Measurements from ENCODE around the gene CD84.
"Not testable (repeated sequence)": the region's sequence is repeated elsewhere in the genome, so short reads cannot be mapped to it uniquely, and the experiment has no call there.

Gene CD84

GRCh38 chr1:160576390-160576789, 2.9 kb downstream of the CD84 start:
- H3K4me3 Mint-ChIP-seq, result peak overlapping the region; percentile 90
- peak overlapping the region; percentile 93 for H3K27ac Mint-ChIP-seq
- peaks cover 46% of the 10 kb centered on the region for H3K36me3 Mint-ChIP-seq (ENCODE audit: low read depth)
- peak; percentile 63 for DNase-seq (ENCODE audit: low spot score)
- H3K9me3 Mint-ChIP-seq, result no peaks in the 10 kb centered on the region
- H3K27me3 Mint-ChIP-seq (ENCODE audit: low read depth), result no peaks in the 10 kb centered on the region
- H3K4me1 Mint-ChIP-seq (ENCODE audit: low read depth), result peaks cover 76% of the 10 kb centered on the region

DNA sequence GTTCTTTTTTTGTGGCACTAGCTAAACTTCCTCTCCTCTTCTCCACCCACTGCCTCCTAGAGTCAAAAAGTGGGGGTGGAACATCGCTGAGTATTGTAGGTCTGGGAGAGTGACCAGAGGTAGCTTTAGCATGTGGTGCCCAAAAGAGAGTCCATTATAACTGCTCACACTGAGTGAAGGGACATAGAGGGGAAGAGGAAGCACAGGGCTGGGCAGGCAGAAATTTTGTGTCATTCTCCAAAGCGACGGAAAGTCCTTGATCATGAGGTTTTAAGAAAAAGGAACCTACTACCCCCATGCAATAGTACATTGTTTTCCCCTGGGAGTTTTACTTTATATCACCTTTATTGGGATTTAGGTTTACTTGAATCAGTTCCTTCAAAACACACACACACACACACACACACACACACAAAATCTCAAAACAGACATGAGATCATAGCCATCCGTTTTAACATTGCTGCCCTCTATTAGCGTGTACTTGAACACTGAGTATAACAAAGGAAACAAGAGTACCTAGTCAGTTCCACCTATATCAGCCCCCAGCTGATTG, 4.1 kb downstream of the CD84 start:
- peak overlapping the region; percentile 90 for H3K4me3 Mint-ChIP-seq
- H3K9me3 Mint-ChIP-seq, result peaks cover 3% of the 10 kb centered on the region
- no peak for DNase-seq (ENCODE audit: low spot score)
- no peaks in the 10 kb centered on the region for H3K27me3 Mint-ChIP-seq (ENCODE audit: low read depth)
- peaks cover 53% of the 10 kb centered on the region for H3K36me3 Mint-ChIP-seq (ENCODE audit: low read depth)
- peaks cover 76% of the 10 kb centered on the region for H3K4me1 Mint-ChIP-seq (ENCODE audit: low read depth)
- H3K27ac Mint-ChIP-seq, result peak overlapping the region; percentile 93

DNA sequence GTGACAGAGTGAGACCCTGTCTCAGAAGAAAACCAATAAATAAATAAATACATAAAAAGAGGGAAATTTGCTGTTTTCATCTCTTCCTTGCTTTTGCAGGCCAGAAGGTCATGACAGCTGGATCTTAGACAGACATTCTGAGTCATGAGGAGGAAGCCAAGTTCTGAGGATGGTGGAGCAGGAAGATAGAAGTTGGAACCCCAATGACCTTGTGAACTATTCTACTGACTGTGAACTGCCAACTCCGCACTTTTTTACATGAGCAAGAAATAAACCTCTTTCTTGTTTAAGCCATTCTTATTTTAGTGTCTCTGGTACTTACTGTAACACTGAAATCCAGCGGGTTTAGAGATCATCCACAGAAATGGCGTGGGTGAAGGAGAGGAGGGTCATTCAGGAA, 8.5 kb downstream of the CD84 start:
- peaks cover 6% of the 10 kb centered on the region for H3K9me3 Mint-ChIP-seq
- H3K27ac Mint-ChIP-seq, result peak overlapping the region; percentile 51
- peaks cover 61% of the 10 kb centered on the region for H3K36me3 Mint-ChIP-seq (ENCODE audit: low read depth)
- H3K4me1 Mint-ChIP-seq (ENCODE audit: low read depth), result peaks cover 82% of the 10 kb centered on the region
- no peaks in the 10 kb centered on the region for H3K27me3 Mint-ChIP-seq (ENCODE audit: low read depth)
- no peak for DNase-seq (ENCODE audit: low spot score)
- H3K4me3 Mint-ChIP-seq, result no peak overlapping the region

DNA sequence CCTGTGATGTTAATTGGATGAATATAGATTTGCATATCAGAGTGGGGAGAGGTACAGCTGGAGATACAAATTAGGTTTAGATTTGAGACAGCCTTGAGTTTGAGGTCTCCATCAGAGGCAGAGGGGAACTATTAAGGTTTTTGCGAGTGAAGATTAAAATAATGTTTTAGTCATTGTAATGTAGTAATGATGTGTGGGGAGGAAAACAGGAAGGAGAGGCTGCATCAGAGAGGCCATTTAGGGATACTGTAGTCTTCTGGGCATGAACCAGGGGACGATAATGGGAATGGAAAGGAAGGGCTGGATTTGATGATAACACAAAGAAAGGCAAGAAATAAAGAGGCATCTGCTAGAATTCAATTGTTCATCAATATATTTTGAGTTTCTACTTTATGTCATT, 9.5 kb downstream of the CD84 start:
- Mint-ChIP-seq H3K27ac (peak overlapping the region; percentile 97), H3K36me3 (ENCODE audit: low read depth) (peaks cover 62% of the 10 kb centered on the region), H3K4me3 (peak overlapping the region; percentile 9), H3K27me3 (ENCODE audit: low read depth) (no peaks in the 10 kb centered on the region), H3K4me1 (ENCODE audit: low read depth) (peaks cover 81% of the 10 kb centered on the region), H3K9me3 (peaks cover 6% of the 10 kb centered on the region)
- no peak for DNase-seq (ENCODE audit: low spot score)

DNA sequence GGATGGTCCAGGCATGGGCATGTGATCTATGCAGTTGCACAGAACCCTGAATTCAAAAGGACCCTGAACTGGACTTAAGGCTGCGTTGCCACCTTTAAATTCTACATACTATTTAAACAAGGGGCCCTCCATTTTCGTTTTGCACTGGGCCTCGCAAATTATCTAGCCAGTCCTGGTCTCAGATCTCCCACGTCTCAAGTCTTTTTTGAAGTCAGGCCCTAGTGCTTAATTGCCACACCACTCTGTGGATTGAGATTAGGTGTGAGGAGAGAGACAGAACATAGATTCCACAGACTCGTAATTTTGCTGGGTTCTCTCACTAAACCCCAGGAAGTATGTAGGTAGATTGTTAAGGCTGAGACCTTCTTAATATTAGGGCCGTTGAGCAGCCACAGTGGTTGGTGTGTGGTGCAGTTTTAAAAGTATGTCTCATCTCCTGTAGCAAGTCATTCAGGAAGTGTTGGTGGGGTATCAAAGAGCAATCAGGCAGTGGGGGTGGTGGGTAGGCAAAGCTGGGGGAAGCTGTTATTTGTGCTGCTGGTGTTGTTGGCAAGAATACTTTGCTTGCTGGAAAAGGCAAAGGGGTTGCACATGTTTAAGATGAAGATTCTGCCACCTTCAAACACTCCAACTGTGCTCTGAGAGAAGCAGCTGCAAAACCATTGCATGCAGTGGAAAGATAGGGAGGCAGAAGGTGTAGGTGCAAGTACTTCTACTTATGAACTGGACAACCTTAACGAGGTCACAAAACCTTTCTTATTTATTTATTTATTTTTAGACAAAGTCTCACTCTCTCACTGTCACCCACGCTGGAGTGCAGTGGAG, 11.2 kb downstream of the CD84 start:
- DNase-seq (ENCODE audit: low spot score), result peak; percentile 81
- H3K27ac Mint-ChIP-seq, result peak overlapping the region; percentile 97
- H3K27me3 Mint-ChIP-seq (ENCODE audit: low read depth), result no peaks in the 10 kb centered on the region
- H3K4me3 Mint-ChIP-seq, result peak overlapping the region; percentile 68
- peaks cover 74% of the 10 kb centered on the region for H3K4me1 Mint-ChIP-seq (ENCODE audit: low read depth)
- peaks cover 69% of the 10 kb centered on the region for H3K36me3 Mint-ChIP-seq (ENCODE audit: low read depth)
- H3K9me3 Mint-ChIP-seq, result peaks cover 11% of the 10 kb centered on the region

DNA sequence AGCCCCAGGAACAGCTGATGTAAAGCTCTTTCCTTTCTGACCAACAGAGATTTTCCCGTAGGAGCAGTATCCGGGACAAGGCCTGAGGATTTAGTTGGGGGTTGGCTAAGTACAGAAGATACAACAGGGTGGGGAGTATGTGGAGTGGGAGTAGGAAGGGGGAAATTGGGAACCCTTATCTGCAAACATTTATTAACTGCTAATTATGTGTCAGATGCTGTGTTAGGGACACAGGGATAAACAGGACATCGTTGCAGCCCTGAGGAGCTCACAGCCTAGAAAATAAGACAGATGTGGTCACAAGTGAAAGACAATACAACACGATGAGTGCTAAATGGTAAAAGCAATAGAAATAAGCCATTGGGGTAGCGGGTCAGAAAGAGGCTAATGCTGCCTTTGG, 12.0 kb downstream of the CD84 start:
- Mint-ChIP-seq H3K27ac (peak overlapping the region; percentile 97), H3K36me3 (ENCODE audit: low read depth) (peaks cover 69% of the 10 kb centered on the region), H3K9me3 (peaks cover 17% of the 10 kb centered on the region), H3K27me3 (ENCODE audit: low read depth) (no peaks in the 10 kb centered on the region), H3K4me1 (ENCODE audit: low read depth) (peaks cover 69% of the 10 kb centered on the region), H3K4me3 (peak overlapping the region; percentile 68)
- no peak for DNase-seq (ENCODE audit: low spot score)

- H3K4me1 Mint-ChIP-seq (ENCODE audit: low read depth), result peaks cover 69% of the 10 kb centered on the region
- no peaks in the 10 kb centered on the region for H3K27me3 Mint-ChIP-seq (ENCODE audit: low read depth)
- no peak for DNase-seq (ENCODE audit: low spot score)
- H3K9me3 Mint-ChIP-seq, result peaks cover 17% of the 10 kb centered on the region
- peak overlapping the region; percentile 70 for H3K27ac Mint-ChIP-seq
- H3K36me3 Mint-ChIP-seq (ENCODE audit: low read depth), result peaks cover 69% of the 10 kb centered on the region
- peak overlapping the region; percentile 25 for H3K4me3 Mint-ChIP-seq
These were observed 13.7 kb downstream of the CD84 start for GRCh38 chr1:160565564-160565963.

GRCh38 chr1:160563230-160563629, 16.1 kb downstream of the CD84 start:
- H3K4me1 Mint-ChIP-seq (ENCODE audit: low read depth), result peaks cover 77% of the 10 kb centered on the region
- not testable (repeated sequence) for H3K27ac Mint-ChIP-seq; H3K27me3 Mint-ChIP-seq (ENCODE audit: low read depth); DNase-seq (ENCODE audit: low spot score); H3K4me3 Mint-ChIP-seq
- H3K36me3 Mint-ChIP-seq (ENCODE audit: low read depth), result peaks cover 74% of the 10 kb centered on the region
- H3K9me3 Mint-ChIP-seq, result peaks cover 14% of the 10 kb centered on the region

- not testable (repeated sequence) for H3K27ac Mint-ChIP-seq; H3K4me3 Mint-ChIP-seq; H3K27me3 Mint-ChIP-seq (ENCODE audit: low read depth); DNase-seq (ENCODE audit: low spot score)
- H3K9me3 Mint-ChIP-seq, result peaks cover 14% of the 10 kb centered on the region
- peaks cover 76% of the 10 kb centered on the region for H3K4me1 Mint-ChIP-seq (ENCODE audit: low read depth)
- H3K36me3 Mint-ChIP-seq (ENCODE audit: low read depth), result peaks cover 74% of the 10 kb centered on the region
These were observed 16.6 kb downstream of the CD84 start for GRCh38 chr1:160562745-160563144.

- Mint-ChIP-seq H3K4me3 (peak overlapping the region; percentile 76), H3K27ac (peak overlapping the region; percentile 89), H3K9me3 (peaks cover 14% of the 10 kb centered on the region), H3K36me3 (ENCODE audit: low read depth) (peaks cover 69% of the 10 kb centered on the region), H3K27me3 (ENCODE audit: low read depth) (no peaks in the 10 kb centered on the region), H3K4me1 (ENCODE audit: low read depth) (peaks cover 61% of the 10 kb centered on the region)
- no peak for DNase-seq (ENCODE audit: low spot score)
These were observed 18.5 kb downstream of the CD84 start for GRCh38 chr1:160560806-160561205.

- DNase-seq (ENCODE audit: low spot score), result no peak
These were observed 19.1 kb downstream of the CD84 start for GRCh38 chr1:160560045-160560705.

GRCh38 chr1:160559437-160559836, 19.9 kb downstream of the CD84 start:
- Mint-ChIP-seq H3K27ac (peak overlapping the region; percentile 89), H3K4me1 (ENCODE audit: low read depth) (peaks cover 48% of the 10 kb centered on the region), H3K9me3 (peaks cover 14% of the 10 kb centered on the region), H3K36me3 (ENCODE audit: low read depth) (peaks cover 61% of the 10 kb centered on the region), H3K4me3 (peak overlapping the region; percentile 76)
- DNase-seq (ENCODE audit: low spot score); H3K27me3 Mint-ChIP-seq (ENCODE audit: low read depth): not testable (repeated sequence)

More at GRCh38 chr1:160560045-160560705, 19.1 kb downstream of the CD84 start:
- H3K4me3 Mint-ChIP-seq, result peak overlapping the region; percentile 76
- no peaks in the 10 kb centered on the region for H3K27me3 Mint-ChIP-seq (ENCODE audit: low read depth)
- peaks cover 68% of the 10 kb centered on the region for H3K36me3 Mint-ChIP-seq (ENCODE audit: low read depth)
- H3K27ac Mint-ChIP-seq, result peak overlapping the region; percentile 89
- peaks cover 14% of the 10 kb centered on the region for H3K9me3 Mint-ChIP-seq
- peaks cover 55% of the 10 kb centered on the region for H3K4me1 Mint-ChIP-seq (ENCODE audit: low read depth)

- no peak for DNase-seq (ENCODE audit: low spot score)
- H3K36me3 Mint-ChIP-seq (ENCODE audit: low read depth), result peaks cover 60% of the 10 kb centered on the region
- H3K27me3 Mint-ChIP-seq (ENCODE audit: low read depth), result no peaks in the 10 kb centered on the region
- H3K4me1 Mint-ChIP-seq (ENCODE audit: low read depth), result peaks cover 50% of the 10 kb centered on the region
- H3K4me3 Mint-ChIP-seq, result peak overlapping the region; percentile 76
- H3K27ac Mint-ChIP-seq, result peak overlapping the region; percentile 89
- peaks cover 14% of the 10 kb centered on the region for H3K9me3 Mint-ChIP-seq
These were observed 20.5 kb downstream of the CD84 start for GRCh38 chr1:160558660-160559380.

Measured in T-helper 2 cell treated with Interferon-gamma antibody and Interleukin-4, amounts not matched to agents 5 μg/mL and 100 μg/mL, for 36 hours (primary cell).